ENCODE results near the gene ATMIN. TPM values are rescaled to one million over a fixed set of nuclear protein-coding genes. Genes with fewer than 3 reads are reported as not detected.

The ATMIN gene
- total RNA-seq, 1 experiment from 2014 or later, result 46.7 TPM

- peak; percentile 99 to 100 (median 100) for TF ChIP-seq CTCF (IDR thresholded peaks at IDR 0.05 in 2 of 3, conservative IDR thresholded peaks at IDR 0.05 in 1 of 3; ENCODE audit: borderline replicate concordance in 1 of 3, insufficient read depth in 1 of 3, low read depth in 2 of 3, low read length in 2 of 3)
Measured at GRCh38 chr16:81035398-81035974, at the start of gene ATMIN (continued).

- intact Hi-C loops (cut with micrococcal nuclease), result no loop called here
- ChIA-PET CTCF (interaction anchor here (0.7 to 1.4 kb wide), 2 partner anchors 18 kb away, joined by 3 to 5 read pairs; no protein-coding TSS in a partner anchor), POLR2A (no interaction called here), RAD21 (ENCODE audit: low non-redundant PET in 1 of 2, low total read pairs in 2 of 2, uncharacterized antibody in 2 of 2, unreplicated experiment in 2 of 2) (no interaction called here)
- no peaks in the 10 kb centered on the region for H3K9me2 ChIP-seq (ENCODE audit: insufficient read depth)
- H3K79me2 ChIP-seq (ENCODE audit: insufficient read depth, low read length), result peaks cover 91% of the 10 kb centered on the region
- H3K27me3 ChIP-seq (ENCODE audit: insufficient read depth, low read length), result no peaks in the 10 kb centered on the region
- no TSS peak for BruUV-seq (replicated peaks)
- no peak overlapping the region for H3K27ac ChIP-seq (ENCODE audit: low read depth, low read length)
- DNase-seq (ENCODE audit: low read depth, low spot score) (no peak), ATAC-seq (no peak)
- H3K36me3 ChIP-seq (ENCODE audit: control insufficient read depth in 1 of 2, insufficient read depth in 2 of 2, low read length in 2 of 2), result no peaks in the 10 kb centered on the region; a peak in 1 of 4 replicates
- H3K4me3 ChIP-seq (replicated peaks in 1 of 2; ENCODE audit: low read depth in 1 of 2, low read length in 2 of 2), result no peak overlapping the region
- H3K9ac ChIP-seq (ENCODE audit: low read length), result no peak overlapping the region
- no peak overlapping the region for H2AFZ ChIP-seq (ENCODE audit: low read depth, low read length, poor library complexity, severe bottlenecking)
- H3K9me3 ChIP-seq (ENCODE audit: control insufficient read depth in 1 of 2, insufficient read depth in 1 of 2, low read depth in 1 of 2, low read length in 2 of 2), result no peaks in the 10 kb centered on the region
- no peak overlapping the region for H3K4me2 ChIP-seq (ENCODE audit: low read length)
- peaks cover 8% of the 10 kb centered on the region; the same call in 1 of the 2 replicates for H4K20me1 ChIP-seq (ENCODE audit: insufficient read depth)
- H3K4me1 ChIP-seq (ENCODE audit: control insufficient read depth in 1 of 2, insufficient read depth in 2 of 2, low read length in 2 of 2), result no peaks in the 10 kb centered on the region
- TF ChIP-seq FOSL1 (IDR thresholded peaks at IDR 0.05; ENCODE audit: low read depth) (no peak), EZH2 (IDR thresholded peaks at IDR 0.05) (no peak), SRF (IDR thresholded peaks at IDR 0.05; ENCODE audit: low read depth) (no peak), ZNF274 (IDR thresholded peaks at IDR 0.05; ENCODE audit: low read depth, low read length) (no peak), SP1 (IDR thresholded peaks at IDR 0.05; ENCODE audit: low read depth) (no peak), RAD21 (IDR thresholded peaks at IDR 0.05; ENCODE audit: low read depth) (no peak), MAX (IDR thresholded peaks at IDR 0.05) (no peak), REST (IDR thresholded peaks at IDR 0.05; ENCODE audit: low read depth) (no peak), ATF3 (IDR thresholded peaks at IDR 0.05) (no peak), ZFX (IDR thresholded peaks at IDR 0.05) (no peak), ZBTB33 (IDR thresholded peaks at IDR 0.05; ENCODE audit: extremely low read depth, insufficient replicate concordance, low read length) (no peak), JUND (IDR thresholded peaks at IDR 0.05) (no peak), CTCF (IDR thresholded peaks at IDR 0.05 in 2 of 3, conservative IDR thresholded peaks at IDR 0.05 in 1 of 3; ENCODE audit: borderline replicate concordance in 1 of 3, insufficient read depth in 1 of 3, low read depth in 2 of 3, low read length in 2 of 3) (no peak)
Measured at GRCh38 chr16:80986557-80986956, 49.1 kb upstream of the ATMIN start.

Data from HCT116 (cell line).